ENCODE measurements around the gene HIF1A.

The HIF1A gene

GRCh38 chr14:61661471-61662400 lies 33.6 kb upstream of the HIF1A start:
- H3K27me3 Mint-ChIP-seq, result no peaks in the 10 kb centered on the region

GRCh38 chr14:61662437-61663311 lies 32.6 kb upstream of the HIF1A start:
- H3K9me3 Mint-ChIP-seq, result no peaks in the 10 kb centered on the region
- ATAC-seq (ENCODE audit: low read depth) (peak; percentile 17), DNase-seq (ENCODE audit: low spot score in 2 of 2) (peak in 1 of 2 donors; percentile 20)
- H3K27ac Mint-ChIP-seq, result peak overlapping the region; percentile 75
- H3K4me1 Mint-ChIP-seq, result peaks cover 37% of the 10 kb centered on the region
- no peaks in the 10 kb centered on the region for H3K27me3 Mint-ChIP-seq
- peak overlapping the region; percentile 38 for H3K4me3 Mint-ChIP-seq
- H3K36me3 Mint-ChIP-seq, result no peaks in the 10 kb centered on the region

More at GRCh38 chr14:61661471-61662400, 33.6 kb upstream of the HIF1A start:
- H3K9me3 Mint-ChIP-seq, result no peaks in the 10 kb centered on the region
- H3K36me3 Mint-ChIP-seq, result no peaks in the 10 kb centered on the region
- DNase-seq (ENCODE audit: low spot score in 2 of 2) (no peak), ATAC-seq (ENCODE audit: low read depth) (no peak)
- H3K4me3 Mint-ChIP-seq, result peak overlapping the region; percentile 38
- peak overlapping the region; percentile 75 for H3K27ac Mint-ChIP-seq
- H3K4me1 Mint-ChIP-seq, result peaks cover 31% of the 10 kb centered on the region

GRCh38 chr14:61663312-61663979 lies 31.9 kb upstream of the HIF1A start:
- Mint-ChIP-seq H3K4me1 (peaks cover 37% of the 10 kb centered on the region), H3K4me3 (peak overlapping the region; percentile 46), H3K36me3 (no peaks in the 10 kb centered on the region), H3K27ac (peak overlapping the region; percentile 75), H3K27me3 (no peaks in the 10 kb centered on the region), H3K9me3 (no peaks in the 10 kb centered on the region)
- DNase-seq (ENCODE audit: low spot score in 2 of 2) (peak in 1 of 2 donors; percentile 52), ATAC-seq (ENCODE audit: low read depth) (peak; percentile 87)

GRCh38 chr14:61668282-61668681 lies 27.0 kb upstream of the HIF1A start:
- no peaks in the 10 kb centered on the region for H3K27me3 Mint-ChIP-seq
- no peak for ATAC-seq (ENCODE audit: low read depth)
- H3K4me3 Mint-ChIP-seq, result no peak overlapping the region
- H3K4me1 Mint-ChIP-seq, result peaks cover 28% of the 10 kb centered on the region
- DNase-seq (ENCODE audit: low spot score in 2 of 2), result no peak
- no peak overlapping the region for H3K27ac Mint-ChIP-seq
- no peaks in the 10 kb centered on the region for H3K9me3 Mint-ChIP-seq
- H3K36me3 Mint-ChIP-seq, result no peaks in the 10 kb centered on the region

GRCh38 chr14:61670576-61670975 lies 24.7 kb upstream of the HIF1A start:
- Mint-ChIP-seq H3K4me3 (no peak overlapping the region), H3K9me3 (no peaks in the 10 kb centered on the region), H3K36me3 (no peaks in the 10 kb centered on the region), H3K4me1 (peaks cover 19% of the 10 kb centered on the region), H3K27me3 (no peaks in the 10 kb centered on the region), H3K27ac (no peak overlapping the region)
- DNase-seq (ENCODE audit: low spot score in 2 of 2), result no peak
- ATAC-seq (ENCODE audit: low read depth), result peak; percentile 10

- DNase-seq (ENCODE audit: low spot score in 2 of 2), result peak in 1 of 2 donors; percentile 22
These were observed 24.2 kb upstream of the HIF1A start for GRCh38 chr14:61671082-61671481.

GRCh38 chr14:61672796-61673195 lies 22.5 kb upstream of the HIF1A start:
- DNase-seq (ENCODE audit: low spot score in 2 of 2) (no peak), ATAC-seq (ENCODE audit: low read depth) (no peak)
- no peaks in the 10 kb centered on the region for H3K36me3 Mint-ChIP-seq
- no peak overlapping the region for H3K4me3 Mint-ChIP-seq
- peaks cover 11% of the 10 kb centered on the region for H3K4me1 Mint-ChIP-seq
- H3K27me3 Mint-ChIP-seq, result no peaks in the 10 kb centered on the region
- no peak overlapping the region for H3K27ac Mint-ChIP-seq
- H3K9me3 Mint-ChIP-seq, result no peaks in the 10 kb centered on the region

More at GRCh38 chr14:61671082-61671481, 24.2 kb upstream of the HIF1A start:
- H3K36me3 Mint-ChIP-seq, result no peaks in the 10 kb centered on the region
- ATAC-seq (ENCODE audit: low read depth), result peak; percentile 91
- H3K4me3 Mint-ChIP-seq, result peak overlapping the region; percentile 43
- H3K9me3 Mint-ChIP-seq, result no peaks in the 10 kb centered on the region
- H3K4me1 Mint-ChIP-seq, result peaks cover 16% of the 10 kb centered on the region
- H3K27me3 Mint-ChIP-seq, result no peaks in the 10 kb centered on the region
- H3K27ac Mint-ChIP-seq, result no peak overlapping the region

- no peaks in the 10 kb centered on the region for H3K27me3 Mint-ChIP-seq
- no peak overlapping the region for H3K4me3 Mint-ChIP-seq
- DNase-seq (ENCODE audit: low spot score in 2 of 2), result no peak
- no peaks in the 10 kb centered on the region for H3K36me3 Mint-ChIP-seq
- peaks cover 11% of the 10 kb centered on the region for H3K4me1 Mint-ChIP-seq
- H3K27ac Mint-ChIP-seq, result no peak overlapping the region
- H3K9me3 Mint-ChIP-seq, result no peaks in the 10 kb centered on the region
- ATAC-seq (ENCODE audit: low read depth), result no peak
These were observed 22.0 kb upstream of the HIF1A start for GRCh38 chr14:61673305-61673704.

- DNase-seq (ENCODE audit: low spot score in 2 of 2) (no peak), ATAC-seq (ENCODE audit: low read depth) (no peak)
- H3K4me3 Mint-ChIP-seq, result no peak overlapping the region
- H3K4me1 Mint-ChIP-seq, result peaks cover 11% of the 10 kb centered on the region
- H3K27me3 Mint-ChIP-seq, result no peaks in the 10 kb centered on the region
- no peaks in the 10 kb centered on the region for H3K36me3 Mint-ChIP-seq
- H3K9me3 Mint-ChIP-seq, result no peaks in the 10 kb centered on the region
- H3K27ac Mint-ChIP-seq, result no peak overlapping the region
These were observed 20.0 kb upstream of the HIF1A start for GRCh38 chr14:61675291-61675690.

GRCh38 chr14:61677479-61677878 lies 17.8 kb upstream of the HIF1A start:
- Mint-ChIP-seq H3K4me1 (peaks cover under 1% of the 10 kb centered on the region), H3K27ac (no peak overlapping the region), H3K9me3 (no peaks in the 10 kb centered on the region), H3K36me3 (no peaks in the 10 kb centered on the region), H3K4me3 (no peak overlapping the region), H3K27me3 (no peaks in the 10 kb centered on the region)
- no peak for DNase-seq (ENCODE audit: low spot score in 2 of 2)
- ATAC-seq (ENCODE audit: low read depth), result no peak

- Mint-ChIP-seq H3K27ac (no peak overlapping the region), H3K4me3 (no peak overlapping the region), H3K4me1 (peaks cover 1% of the 10 kb centered on the region), H3K36me3 (no peaks in the 10 kb centered on the region), H3K9me3 (no peaks in the 10 kb centered on the region), H3K27me3 (no peaks in the 10 kb centered on the region)
- ATAC-seq (ENCODE audit: low read depth) (no peak), DNase-seq (ENCODE audit: low spot score in 2 of 2) (no peak)
These were observed 16.3 kb upstream of the HIF1A start for GRCh38 chr14:61678975-61679374.

- Mint-ChIP-seq H3K36me3 (no peaks in the 10 kb centered on the region), H3K4me3 (no peak overlapping the region), H3K27me3 (no peaks in the 10 kb centered on the region), H3K4me1 (peaks cover 2% of the 10 kb centered on the region), H3K27ac (no peak overlapping the region), H3K9me3 (no peaks in the 10 kb centered on the region)
- ATAC-seq (ENCODE audit: low read depth) (no peak), DNase-seq (ENCODE audit: low spot score in 2 of 2) (no peak)
These were observed 13.9 kb upstream of the HIF1A start for GRCh38 chr14:61681413-61681812.

- no peak for ATAC-seq (ENCODE audit: low read depth)
These were observed 12.2 kb upstream of the HIF1A start for GRCh38 chr14:61683108-61683507.

More at GRCh38 chr14:61683108-61683507, 12.2 kb upstream of the HIF1A start:
- H3K36me3 Mint-ChIP-seq, result no peaks in the 10 kb centered on the region
- DNase-seq (ENCODE audit: low spot score in 2 of 2), result no peak
- H3K4me3 Mint-ChIP-seq, result no peak overlapping the region
- H3K27me3 Mint-ChIP-seq, result no peaks in the 10 kb centered on the region
- H3K4me1 Mint-ChIP-seq, result peaks cover 2% of the 10 kb centered on the region
- H3K27ac Mint-ChIP-seq, result no peak overlapping the region
- H3K9me3 Mint-ChIP-seq, result peaks cover 3% of the 10 kb centered on the region
